ENCODE data around the gene RPL18.
"Not testable (repeated sequence)": the region's sequence is repeated elsewhere in the genome, so short reads cannot be mapped to it uniquely, and the experiment has no call there.

The RPL18 gene

DNA sequence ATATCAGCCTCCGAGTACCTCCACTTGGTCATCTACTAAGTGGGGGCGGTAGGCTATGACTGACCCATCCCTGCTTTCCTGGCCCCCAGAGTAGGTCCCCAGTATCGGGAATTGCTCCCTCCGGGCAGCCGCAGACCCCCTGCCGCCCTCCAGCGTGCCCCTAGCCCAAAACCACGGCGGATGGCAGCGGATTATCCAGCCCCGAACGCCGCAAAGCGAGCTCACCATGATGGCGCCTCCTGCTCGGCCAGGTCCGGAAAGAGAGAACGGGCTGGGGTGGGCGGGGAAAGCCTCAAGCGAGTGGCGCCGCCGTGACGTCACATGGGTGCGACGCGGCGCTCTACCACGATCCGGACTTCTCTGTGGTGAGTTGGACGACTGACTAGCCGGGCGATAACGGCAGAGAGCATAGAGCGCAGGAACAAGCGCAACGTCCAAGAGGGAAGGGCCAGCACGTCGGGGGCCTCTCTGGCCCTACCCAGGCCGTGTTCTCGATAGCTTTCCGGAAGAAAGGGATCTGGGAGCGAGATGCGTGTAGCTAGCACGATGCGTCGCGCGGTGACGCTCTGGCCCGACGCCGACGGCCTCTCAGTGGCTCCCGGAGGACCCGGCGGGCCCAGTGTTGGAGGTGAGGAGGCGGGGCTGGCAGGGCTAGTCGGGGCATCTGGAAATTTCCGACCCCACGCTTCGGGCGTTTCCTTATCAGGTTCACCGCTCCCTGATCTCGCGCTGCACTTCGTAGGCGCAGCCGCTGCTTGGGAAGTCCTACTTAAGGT, at the start of gene RPL18, which contains the start of gene SPHK2:
Gene RPL18, minus strand, starts transcription at position 263 of the 776 bp plus-strand sequence. Its CDS starts 35 bp downstream, at position 228.
Gene SPHK2, plus strand, starts transcription at position 591 of the 776 bp plus-strand sequence. CDS start 1,009 bp downstream, outside the sequence.
- H3K9me3 Mint-ChIP-seq = no peaks in the 10 kb centered on the region
- peak within 1 kb of the TSS; percentile 95 for H3K4me3 Mint-ChIP-seq
- ATAC-seq = peak; percentile 96
- H3K4me1 Mint-ChIP-seq = peaks cover 73% of the 10 kb centered on the region
- peaks cover 63% of the 10 kb centered on the region for H3K36me3 Mint-ChIP-seq
- H3K27me3 Mint-ChIP-seq = no peaks in the 10 kb centered on the region
- peak within 1 kb of the TSS; percentile 98 for H3K27ac Mint-ChIP-seq

DNA sequence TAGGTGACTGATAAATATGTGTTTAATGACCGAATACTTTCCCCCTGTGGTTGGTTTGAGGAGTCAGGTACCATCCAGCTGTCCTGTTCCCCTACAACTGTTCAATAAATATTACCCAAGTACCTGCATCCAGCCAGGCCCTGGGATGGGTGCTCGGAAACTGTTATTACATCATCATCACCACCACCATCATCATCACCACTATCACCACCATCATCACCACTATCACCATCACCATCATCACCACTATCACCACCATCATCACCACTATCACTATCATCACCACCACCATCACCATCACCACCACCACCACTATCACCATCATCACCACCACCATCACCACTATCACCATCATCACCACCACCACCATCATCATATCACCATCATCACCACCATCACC, 49.8 kb upstream of the RPL18 start:
- Mint-ChIP-seq H3K4me1 (no peaks in the 10 kb centered on the region), H3K4me3 (no peak overlapping the region), H3K27me3 (peaks cover 4% of the 10 kb centered on the region), H3K36me3 (no peaks in the 10 kb centered on the region), H3K27ac (no peak overlapping the region), H3K9me3 (peaks cover 12% of the 10 kb centered on the region)
- no peak for ATAC-seq

DNA sequence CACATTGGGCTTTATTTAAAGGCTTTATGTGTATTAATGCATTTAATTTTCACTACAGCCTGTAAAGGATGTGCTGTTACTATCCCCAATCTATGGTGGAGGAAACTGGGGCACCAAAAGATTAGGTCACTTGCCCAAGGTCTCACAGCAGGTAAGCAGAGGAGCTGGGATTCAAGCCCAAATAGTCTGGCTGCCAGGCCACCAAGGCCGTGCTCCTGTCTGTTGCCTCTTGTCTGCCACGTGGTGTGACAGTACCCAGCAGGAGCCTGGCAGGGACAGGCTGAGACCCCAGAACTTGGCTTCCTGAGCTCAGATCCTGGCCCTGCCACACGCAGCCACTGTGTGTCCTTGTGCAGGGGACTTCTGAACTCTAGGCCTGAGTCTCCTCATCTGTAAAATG, 49.4 kb upstream of the RPL18 start:
- ATAC-seq = no peak
- H3K4me3 Mint-ChIP-seq = no peak overlapping the region
- no peaks in the 10 kb centered on the region for H3K27me3 Mint-ChIP-seq
- H3K9me3 Mint-ChIP-seq = peaks cover 12% of the 10 kb centered on the region
- no peaks in the 10 kb centered on the region for H3K36me3 Mint-ChIP-seq
- no peaks in the 10 kb centered on the region for H3K4me1 Mint-ChIP-seq
- H3K27ac Mint-ChIP-seq = no peak overlapping the region

GRCh38 chr19:48665786-48666185, 46.8 kb upstream of the RPL18 start:
- no peak for ATAC-seq
- Mint-ChIP-seq H3K9me3 (peaks cover 12% of the 10 kb centered on the region), H3K27ac (no peak overlapping the region), H3K36me3 (no peaks in the 10 kb centered on the region), H3K27me3 (no peaks in the 10 kb centered on the region), H3K4me1 (peaks cover 6% of the 10 kb centered on the region), H3K4me3 (no peak overlapping the region)

- Mint-ChIP-seq H3K4me1 (peaks cover 10% of the 10 kb centered on the region), H3K36me3 (no peaks in the 10 kb centered on the region), H3K27ac (no peak overlapping the region), H3K4me3 (no peak overlapping the region), H3K27me3 (no peaks in the 10 kb centered on the region), H3K9me3 (peaks cover 6% of the 10 kb centered on the region)
- ATAC-seq = no peak
Observed at GRCh38 chr19:48664476-48664875, 45.5 kb upstream of the RPL18 start.

DNA sequence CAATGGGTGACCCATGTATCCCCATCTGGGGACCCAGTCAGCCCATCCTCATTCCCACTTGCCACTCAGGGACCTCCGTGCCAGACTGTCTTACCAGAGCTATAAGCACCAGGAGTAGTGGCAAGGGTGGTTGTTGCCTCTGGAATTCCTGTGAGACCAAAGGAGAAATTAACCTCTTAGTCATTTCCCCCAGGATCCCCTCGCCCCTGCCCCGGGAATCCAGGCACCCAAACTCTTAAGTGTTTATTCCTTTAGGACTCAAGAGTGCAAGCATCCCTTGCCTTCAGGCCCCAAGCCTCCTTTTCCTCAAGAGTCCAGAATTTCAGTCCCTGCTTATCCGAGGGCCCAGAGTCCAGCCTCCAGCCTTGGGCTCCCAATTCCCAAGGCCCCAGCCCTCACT, 44.7 kb upstream of the RPL18 start:
- ATAC-seq = no peak
- Mint-ChIP-seq H3K27me3 (no peaks in the 10 kb centered on the region), H3K9me3 (peaks cover under 1% of the 10 kb centered on the region), H3K4me1 (peaks cover 10% of the 10 kb centered on the region), H3K36me3 (no peaks in the 10 kb centered on the region), H3K4me3 (no peak overlapping the region), H3K27ac (no peak overlapping the region)

DNA sequence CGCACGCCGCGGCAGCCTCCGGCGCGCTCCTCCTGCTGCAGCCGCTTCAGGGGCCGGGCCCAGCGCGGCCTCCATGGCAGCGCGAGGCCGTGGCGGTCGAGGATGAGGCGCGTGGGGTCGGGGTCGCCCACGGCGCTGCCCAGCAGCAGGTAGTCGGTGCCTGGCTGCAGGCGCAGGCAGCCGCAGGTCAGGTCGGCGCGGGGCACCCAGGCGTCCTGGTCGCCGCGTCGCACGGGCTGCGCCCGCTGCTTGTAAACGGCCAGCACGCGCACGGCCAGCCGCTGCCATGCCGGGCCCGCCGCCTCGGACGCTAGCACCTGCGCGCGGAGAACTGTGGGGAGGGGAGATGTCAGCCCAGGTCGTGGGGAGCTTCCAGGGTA, 42.7 kb upstream of the RPL18 start:
- Mint-ChIP-seq H3K27me3 (no peaks in the 10 kb centered on the region), H3K36me3 (no peaks in the 10 kb centered on the region), H3K4me1 (peaks cover 10% of the 10 kb centered on the region), H3K4me3 (no peak overlapping the region), H3K9me3 (no peaks in the 10 kb centered on the region), H3K27ac (no peak overlapping the region)
- no peak for ATAC-seq

- peaks cover 10% of the 10 kb centered on the region for H3K4me1 Mint-ChIP-seq
Observed at GRCh38 chr19:48660852-48661710, 42.1 kb upstream of the RPL18 start.

DNA sequence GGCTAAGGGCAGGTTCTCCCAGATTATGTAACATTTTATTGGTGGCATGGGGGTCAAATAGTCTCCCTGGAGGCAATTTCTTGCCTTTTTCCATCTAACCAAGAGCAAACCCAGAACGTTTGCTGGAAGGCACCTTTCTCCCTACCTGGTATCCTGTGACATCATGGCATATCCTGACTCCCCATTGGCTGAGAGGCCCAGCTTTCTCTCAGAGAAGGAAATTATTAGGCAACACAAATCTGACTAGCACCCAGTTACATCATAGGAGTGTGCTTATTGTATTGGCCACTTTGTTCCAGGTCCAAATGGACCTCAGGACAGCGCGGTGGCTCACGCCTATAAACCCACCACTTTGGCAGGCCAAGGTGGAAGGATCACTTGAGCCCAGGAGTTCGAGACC, 40.8 kb upstream of the RPL18 start:
- Mint-ChIP-seq H3K4me3 (no peak overlapping the region), H3K27me3 (no peaks in the 10 kb centered on the region), H3K36me3 (no peaks in the 10 kb centered on the region), H3K4me1 (peaks cover 10% of the 10 kb centered on the region), H3K27ac (no peak overlapping the region), H3K9me3 (no peaks in the 10 kb centered on the region)
- ATAC-seq = no peak

More at GRCh38 chr19:48660852-48661710, 42.1 kb upstream of the RPL18 start:
- no peaks in the 10 kb centered on the region for H3K36me3 Mint-ChIP-seq
- ATAC-seq = peak; percentile 97
- H3K4me3 Mint-ChIP-seq = peak overlapping the region; percentile 69
- H3K27ac Mint-ChIP-seq = peak overlapping the region; percentile 94
- H3K27me3 Mint-ChIP-seq = no peaks in the 10 kb centered on the region
- H3K9me3 Mint-ChIP-seq = no peaks in the 10 kb centered on the region

DNA sequence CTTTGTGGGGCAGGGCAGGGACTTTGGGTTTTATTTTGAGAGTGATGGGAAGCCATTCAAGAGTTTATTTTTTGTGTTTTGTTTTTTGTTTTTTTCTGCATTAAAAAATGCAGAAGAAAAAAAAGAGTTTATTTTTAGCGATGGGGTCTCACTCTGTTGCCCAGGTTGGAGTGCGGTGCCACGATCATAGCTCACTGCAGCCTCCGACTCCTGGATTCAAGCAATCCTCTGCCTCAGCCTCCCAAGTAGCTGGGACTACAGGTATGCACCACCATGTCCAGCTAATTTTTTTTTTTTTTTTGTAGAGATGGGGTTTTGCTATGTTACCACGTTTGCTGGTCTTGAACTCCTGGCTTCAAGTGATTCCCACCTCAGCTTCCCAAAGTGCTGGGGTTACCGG, 39.5 kb upstream of the RPL18 start:
- Mint-ChIP-seq H3K36me3 (no peaks in the 10 kb centered on the region), H3K4me1 (peaks cover 10% of the 10 kb centered on the region), H3K9me3 (no peaks in the 10 kb centered on the region), H3K27me3 (no peaks in the 10 kb centered on the region), H3K27ac (no peak overlapping the region), H3K4me3 (no peak overlapping the region)
- ATAC-seq = no peak

DNA sequence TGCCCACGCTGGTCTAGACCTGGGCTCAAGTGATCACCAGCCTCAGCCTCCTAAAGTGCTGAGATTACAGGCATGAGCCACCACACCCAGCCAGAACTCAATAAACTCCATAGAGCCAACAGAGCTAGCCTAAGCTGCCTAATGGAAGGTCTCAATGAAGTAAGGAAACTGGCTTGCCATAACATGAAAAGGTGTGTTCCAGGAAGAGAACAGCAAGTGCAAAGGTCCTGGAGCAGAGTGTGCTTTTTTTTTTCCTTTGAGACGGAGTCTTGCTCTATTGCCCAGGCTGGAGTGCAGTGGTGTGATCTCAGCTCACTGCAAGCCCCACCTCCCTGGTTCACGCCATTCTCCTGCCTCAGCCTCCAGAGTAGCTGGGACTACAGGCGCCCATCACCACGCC, 38.9 kb upstream of the RPL18 start:
- not testable (repeated sequence) for H3K9me3 Mint-ChIP-seq, H3K4me3 Mint-ChIP-seq, ATAC-seq, H3K36me3 Mint-ChIP-seq, H3K4me1 Mint-ChIP-seq, H3K27me3 Mint-ChIP-seq, H3K27ac Mint-ChIP-seq

GRCh38 chr19:48656840-48657474, 38.0 kb upstream of the RPL18 start:
- no peak overlapping the region for H3K4me3 Mint-ChIP-seq
- peaks cover 10% of the 10 kb centered on the region for H3K4me1 Mint-ChIP-seq
- no peaks in the 10 kb centered on the region for H3K27me3 Mint-ChIP-seq
- peak overlapping the region; percentile 9 for H3K27ac Mint-ChIP-seq
- no peaks in the 10 kb centered on the region for H3K36me3 Mint-ChIP-seq
- ATAC-seq = no peak
- H3K9me3 Mint-ChIP-seq = no peaks in the 10 kb centered on the region

GRCh38 chr19:48654299-48655059, 35.5 kb upstream of the RPL18 start:
- H3K27ac Mint-ChIP-seq = peak overlapping the region; percentile 38
- H3K36me3 Mint-ChIP-seq = no peaks in the 10 kb centered on the region
- ATAC-seq = no peak

DNA sequence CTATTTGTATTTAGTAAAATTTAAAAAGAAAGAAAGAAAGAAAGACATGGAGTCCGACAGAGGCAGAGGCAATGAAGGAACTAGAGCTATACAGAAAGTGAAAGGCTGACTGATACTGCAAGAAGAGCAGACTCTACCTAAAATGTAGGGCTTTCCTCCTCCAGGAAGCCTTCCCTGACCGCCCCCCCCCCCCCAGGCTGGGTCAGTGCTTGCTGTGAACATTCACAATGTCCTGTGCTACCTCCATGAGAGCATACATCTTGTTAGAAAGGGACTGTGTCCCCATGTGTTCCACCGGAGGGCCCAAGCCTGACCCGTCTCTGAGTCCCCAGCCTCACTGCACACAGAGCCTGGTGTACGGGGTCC, 32.7 kb upstream of the RPL18 start:
- H3K27ac Mint-ChIP-seq = peak overlapping the region; percentile 4
- no peak for ATAC-seq

More at GRCh38 chr19:48654299-48655059, 35.5 kb upstream of the RPL18 start:
- no peak overlapping the region for H3K4me3 Mint-ChIP-seq
- H3K4me1 Mint-ChIP-seq = peaks cover 3% of the 10 kb centered on the region
- H3K27me3 Mint-ChIP-seq = no peaks in the 10 kb centered on the region
- no peaks in the 10 kb centered on the region for H3K9me3 Mint-ChIP-seq

More for the DNA sequence above, 32.7 kb upstream of the RPL18 start:
- Mint-ChIP-seq H3K4me3 (no peak overlapping the region), H3K27me3 (no peaks in the 10 kb centered on the region), H3K9me3 (no peaks in the 10 kb centered on the region), H3K4me1 (peaks cover 18% of the 10 kb centered on the region), H3K36me3 (no peaks in the 10 kb centered on the region)

Measured in stimulated activated memory B cell treated with anti-CD40 and anti-IgM and Interleukin-4, amounts not matched to agents 10 μg/mL and 1 μg/mL and 100 μg/mL, for 72 hours (primary cell).